HG03571 (cell line): ENCODE data around the gene NDUFB10.

Experiments
- ATAC-seq: cut with Tn5 transposase; IDR thresholded peaks from one replicate; pipeline ENCODE4 v1.9.1; 2021; ENCODE audit not compliant: unreplicated experiment

Gene NDUFB10

DNA sequence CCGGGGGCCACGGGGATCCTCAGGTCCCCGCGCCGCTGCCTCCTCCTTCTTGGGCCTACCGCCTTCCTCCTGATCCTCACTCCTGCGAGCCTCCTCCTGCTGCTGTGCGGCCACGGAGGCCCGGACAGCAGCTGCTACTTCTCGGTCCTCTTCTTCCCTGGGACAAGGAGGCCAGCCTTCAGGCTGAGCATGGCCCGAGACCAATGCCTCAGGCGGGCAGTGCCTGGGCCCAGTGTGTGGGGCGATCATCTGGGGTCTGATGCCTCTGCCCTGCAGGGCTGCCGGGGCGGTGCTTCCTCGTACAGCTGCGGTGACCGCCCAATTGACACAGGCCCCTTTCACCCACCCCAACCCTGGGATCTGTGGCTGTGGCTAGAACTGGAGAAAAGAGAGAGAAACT is 41.7 kb downstream of the NDUFB10 start:
- no peak for ATAC-seq

DNA sequence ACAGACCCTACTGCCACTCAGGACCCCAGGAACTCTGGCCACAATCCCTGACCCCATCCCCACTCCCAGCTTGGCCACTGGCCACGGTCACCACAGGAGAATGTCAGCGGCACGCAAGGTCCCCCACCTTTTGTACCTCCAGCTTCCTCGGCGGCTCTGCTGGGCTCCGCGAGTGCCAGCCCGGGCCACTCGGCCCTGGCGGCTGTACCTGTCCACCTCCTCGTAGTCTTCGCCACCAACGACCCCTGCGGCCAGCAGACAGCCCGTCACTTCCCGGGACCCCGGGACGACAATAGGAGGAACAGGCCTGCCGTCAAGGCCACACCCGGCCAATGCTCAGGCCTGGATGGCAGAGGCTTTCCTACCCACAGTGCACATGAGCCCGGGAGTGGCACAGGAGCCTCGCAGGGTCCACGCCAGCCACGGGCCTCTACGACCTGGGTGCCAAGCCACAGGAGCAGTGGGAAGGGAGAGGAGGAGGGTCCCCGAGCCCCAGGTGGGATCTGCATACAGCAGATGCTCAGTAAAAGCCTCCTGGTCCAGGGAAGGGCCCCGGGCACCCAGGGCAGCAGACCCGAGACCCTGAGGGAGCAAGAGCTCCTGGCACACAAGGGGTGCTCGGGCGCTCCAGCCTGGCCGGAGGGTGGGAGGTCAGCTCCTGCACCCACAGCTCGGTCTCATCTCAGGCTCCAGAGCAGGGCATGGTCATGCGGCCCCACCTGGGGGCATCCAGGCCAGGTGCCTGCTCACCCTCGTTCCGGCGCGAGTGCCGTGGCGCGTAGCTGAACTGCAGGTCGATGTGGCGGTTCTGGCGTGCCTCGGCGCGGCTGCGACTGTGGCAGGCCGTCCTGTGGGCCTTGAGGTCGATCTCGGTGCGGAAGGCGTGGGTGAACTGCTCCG is 42.4 kb downstream of the NDUFB10 start:
- no peak for ATAC-seq

DNA sequence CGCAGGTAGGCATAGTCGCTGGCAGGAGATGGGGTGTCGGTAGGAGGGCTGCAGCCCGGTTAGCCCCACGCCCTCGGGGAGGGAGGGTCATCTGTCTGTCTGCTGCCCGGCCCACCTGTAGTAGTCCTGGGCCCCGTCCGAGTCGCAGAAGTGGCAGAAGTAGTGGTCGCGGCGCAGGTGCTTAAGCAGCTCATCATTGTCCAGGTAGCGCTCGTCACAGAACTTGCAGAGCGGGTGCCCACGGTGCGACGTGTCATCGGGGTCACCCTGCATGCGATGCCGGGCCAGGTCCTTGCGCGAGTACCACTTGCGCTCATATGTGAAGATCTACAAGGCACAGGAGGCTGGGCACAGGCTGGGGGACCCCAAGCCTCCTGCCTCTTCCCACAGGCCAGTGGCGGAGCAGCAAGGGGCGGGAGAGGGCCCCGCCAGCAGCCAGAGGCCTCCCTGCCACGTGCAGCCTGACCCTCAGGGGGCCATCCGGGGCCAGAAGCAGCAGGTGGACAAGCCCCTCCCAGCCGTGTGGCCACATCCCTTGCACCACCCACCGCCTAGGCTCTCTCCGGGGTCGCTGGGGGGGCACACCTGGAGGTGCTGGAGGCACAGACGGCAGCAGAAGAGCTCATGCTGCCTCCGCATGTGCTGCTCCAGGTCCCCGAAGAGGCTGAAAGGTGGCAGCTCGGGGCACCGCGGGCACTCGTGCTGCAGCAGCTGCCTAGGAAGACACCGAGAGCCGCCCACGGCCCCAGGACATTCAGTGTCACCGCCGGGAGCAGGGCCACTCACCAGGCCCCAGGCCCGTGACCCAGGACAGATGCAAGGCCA is 43.3 kb downstream of the NDUFB10 start:
- ATAC-seq, result no peak

DNA sequence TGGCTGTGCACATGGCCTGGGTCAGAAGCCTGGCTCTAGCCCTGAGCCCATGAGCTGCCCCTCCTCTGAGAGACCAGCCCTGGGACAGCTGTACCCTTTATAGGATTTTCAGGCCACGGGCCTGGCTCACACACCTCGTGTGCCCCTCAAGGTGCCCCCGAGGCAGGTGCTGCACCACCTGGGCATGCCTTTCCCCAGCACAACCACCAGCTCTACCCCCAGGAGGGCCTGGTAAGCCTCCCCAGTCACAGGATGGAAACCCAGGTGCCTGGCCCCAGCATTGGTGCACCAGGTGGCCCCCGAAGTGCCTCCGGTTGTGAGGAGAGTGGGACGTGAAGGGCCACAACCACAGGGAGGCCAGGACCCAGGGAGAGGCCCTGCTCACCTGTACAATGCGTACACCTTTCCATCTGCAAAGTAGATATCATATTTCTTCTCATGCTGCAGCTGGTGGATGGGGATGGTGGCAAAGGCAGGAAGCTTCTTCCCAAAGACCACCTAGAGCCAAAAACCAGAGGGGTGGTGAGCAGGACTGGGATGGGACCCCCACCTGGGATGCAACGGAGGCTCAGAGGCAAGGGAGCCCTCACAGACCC is 44.0 kb downstream of the NDUFB10 start:
- ATAC-seq, result no peak

DNA sequence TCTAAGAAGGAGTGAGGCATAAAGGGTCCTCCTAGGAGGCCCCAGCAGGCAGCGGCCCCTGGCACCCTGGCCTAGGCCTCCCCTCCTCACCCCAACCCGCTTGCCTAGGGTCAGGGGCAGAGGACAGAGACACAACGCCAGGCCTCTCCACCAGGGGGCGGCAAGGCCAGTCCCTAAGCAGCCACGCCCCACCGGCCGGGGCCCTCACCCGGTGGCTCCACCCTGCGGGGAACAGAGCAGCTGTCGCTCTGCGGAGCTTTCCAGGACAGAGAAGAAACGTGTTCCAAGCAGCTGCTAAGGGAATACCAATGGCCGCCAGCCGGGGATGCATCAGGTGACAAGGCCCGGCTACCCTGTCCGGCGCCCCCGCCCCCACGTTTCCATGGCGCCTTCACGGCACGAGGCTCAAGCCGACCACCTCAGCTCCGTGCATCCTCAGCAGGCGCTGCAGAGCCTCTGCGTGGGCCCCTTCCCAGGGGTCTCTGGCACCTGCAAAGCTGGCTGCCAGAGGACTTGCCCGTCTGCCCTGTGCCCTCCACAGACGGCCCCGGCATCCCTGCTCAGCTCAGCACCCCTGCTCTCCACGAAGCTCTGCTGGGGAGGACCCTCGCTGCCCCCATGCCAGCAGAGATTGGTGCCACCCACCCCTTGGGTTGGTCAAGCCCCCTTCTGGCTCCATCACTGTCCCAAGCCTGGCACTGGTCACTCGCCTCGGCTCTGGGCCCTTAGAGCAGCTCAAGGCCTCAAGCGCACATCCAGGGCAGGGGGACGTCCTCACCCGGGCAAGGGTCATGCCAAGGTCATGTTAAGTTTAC is 44.7 kb downstream of the NDUFB10 start:
- ATAC-seq, result peak; percentile 48

DNA sequence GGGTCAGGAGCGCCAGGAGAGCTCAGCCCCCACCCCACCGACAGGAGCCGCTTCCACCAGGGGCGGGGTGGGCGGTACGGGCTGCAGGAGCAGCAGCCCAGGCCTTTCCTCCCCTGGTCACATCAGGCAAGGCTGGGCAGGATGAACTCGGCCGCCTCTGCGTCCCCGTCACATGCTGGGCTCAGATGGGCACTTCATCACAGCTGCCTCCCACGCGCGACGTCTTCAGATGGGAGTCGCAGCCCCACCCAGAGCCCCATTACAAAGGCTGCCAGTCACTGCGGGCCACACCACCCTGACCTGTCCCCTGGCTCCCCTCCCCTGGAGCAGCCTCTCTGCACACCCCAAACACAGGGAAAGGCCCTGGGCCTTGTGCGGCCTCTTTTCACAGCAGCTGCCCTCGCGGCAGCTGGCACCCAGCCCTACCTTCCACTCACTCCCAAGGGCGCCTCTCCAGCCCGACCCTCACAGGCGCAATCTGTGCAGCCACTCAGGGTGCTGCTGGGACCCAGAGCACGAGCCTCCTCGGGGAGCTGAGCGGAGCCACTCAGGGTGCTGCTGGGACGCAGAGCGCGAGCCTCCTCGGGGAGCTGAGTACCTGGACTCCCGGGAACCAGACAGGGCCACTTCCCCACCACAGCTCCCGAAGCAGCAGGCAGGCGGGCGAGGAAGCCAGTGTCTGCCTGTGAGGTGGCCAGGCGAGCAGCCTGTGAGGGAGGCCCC is 45.6 kb downstream of the NDUFB10 start:
- ATAC-seq, result no peak

DNA sequence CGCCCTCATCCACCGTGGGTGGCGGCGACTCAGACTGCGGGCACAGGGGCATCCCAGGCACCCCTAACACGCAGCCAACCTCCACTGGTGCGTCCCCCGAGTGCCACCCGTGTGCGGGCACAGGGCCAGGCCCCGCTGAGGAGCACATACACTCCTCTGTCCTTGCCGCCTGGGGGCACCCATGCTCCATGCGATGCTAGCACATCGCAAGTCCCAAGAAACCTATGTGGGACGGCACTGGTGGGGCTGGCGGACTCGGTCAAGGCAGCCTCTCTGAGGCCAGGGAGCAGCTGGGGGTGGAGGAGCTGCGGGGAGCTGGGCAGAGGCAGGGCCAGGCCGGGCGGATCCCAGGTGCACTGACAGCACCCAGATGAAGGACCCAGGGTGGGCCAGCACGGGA is 46.3 kb downstream of the NDUFB10 start:
- ATAC-seq, result no peak

DNA sequence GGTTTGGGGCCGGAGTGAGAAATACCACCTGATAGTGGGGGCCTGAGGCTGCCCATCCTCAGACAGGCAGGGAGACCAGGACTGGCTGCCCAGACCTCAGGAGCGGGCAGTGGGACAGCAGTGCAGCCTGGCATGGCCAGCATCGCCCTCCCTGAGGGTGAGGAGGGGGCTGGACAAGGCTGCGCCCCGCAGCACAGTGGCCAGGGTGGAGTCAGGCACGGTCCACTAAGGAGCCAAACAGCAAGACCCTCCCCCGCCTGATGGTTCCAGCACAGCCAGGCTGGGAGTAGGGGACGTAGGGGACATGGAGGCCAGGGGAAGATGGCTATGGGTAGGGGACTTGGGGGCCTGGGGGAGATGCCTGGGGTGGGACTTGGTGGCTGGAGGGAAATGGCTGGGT is 47.0 kb downstream of the NDUFB10 start:
- ATAC-seq, result no peak

DNA sequence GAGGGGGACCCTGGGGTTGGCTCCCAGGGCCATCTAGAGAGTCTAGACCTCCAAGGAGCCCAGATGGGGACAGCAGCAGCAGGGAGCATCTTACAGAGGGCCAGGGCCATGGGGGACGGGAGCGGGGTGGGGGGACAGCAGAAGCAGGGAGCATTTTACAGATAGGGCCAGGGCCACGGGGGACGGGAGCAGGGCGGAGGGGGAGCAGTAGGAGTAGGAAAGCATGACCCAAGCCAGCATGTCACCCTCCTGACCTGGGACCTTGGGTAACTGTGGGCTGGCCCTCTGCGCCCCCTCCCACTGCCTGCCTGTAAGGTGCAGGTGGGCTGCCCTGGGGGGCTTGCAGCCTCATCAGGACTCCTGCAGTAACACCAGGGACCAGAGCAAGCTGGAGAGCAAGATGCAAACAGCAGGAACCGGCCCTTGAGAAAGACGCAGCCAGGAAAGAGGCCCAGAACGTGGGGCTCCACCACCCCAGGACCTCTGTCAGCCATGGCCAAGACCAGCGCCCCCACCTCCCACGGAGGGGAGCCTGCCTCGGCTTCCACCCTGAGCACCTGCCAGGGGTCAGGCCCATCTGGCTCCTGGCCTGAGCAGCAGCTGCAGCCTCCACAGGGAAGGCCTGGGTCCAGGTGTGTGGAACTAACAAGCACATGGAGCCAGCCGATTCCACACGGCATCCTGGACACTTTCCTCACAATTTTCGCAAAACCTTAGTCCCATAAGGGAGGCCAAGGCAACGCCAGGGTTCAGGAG is 47.9 kb downstream of the NDUFB10 start:
- no peak for ATAC-seq

DNA sequence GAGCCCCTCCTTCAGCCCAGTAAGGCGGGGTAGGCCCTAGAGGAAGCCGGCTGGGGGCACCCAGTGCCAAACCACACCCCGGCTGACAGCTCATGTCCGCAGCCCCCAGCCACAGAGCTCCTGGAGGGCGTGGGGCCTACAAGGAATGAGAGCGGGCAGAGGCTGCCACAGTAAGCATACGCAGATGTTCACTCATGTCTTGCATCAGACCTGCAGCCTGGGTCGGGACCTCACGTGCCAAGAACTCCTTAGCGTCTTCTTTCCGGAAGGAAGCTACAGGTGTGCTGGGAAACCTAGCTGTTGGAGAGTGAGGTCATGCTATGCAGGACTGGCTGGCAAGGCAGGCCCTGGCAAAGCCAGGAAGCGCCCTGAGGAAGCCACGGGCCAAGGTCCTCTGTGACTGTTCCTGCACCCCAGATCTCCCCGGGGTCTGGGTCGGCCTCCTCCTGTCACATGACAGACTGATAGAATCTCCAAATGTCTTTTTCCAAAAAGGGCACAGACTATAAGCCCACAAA is 48.7 kb downstream of the NDUFB10 start:
- ATAC-seq, result no peak

DNA sequence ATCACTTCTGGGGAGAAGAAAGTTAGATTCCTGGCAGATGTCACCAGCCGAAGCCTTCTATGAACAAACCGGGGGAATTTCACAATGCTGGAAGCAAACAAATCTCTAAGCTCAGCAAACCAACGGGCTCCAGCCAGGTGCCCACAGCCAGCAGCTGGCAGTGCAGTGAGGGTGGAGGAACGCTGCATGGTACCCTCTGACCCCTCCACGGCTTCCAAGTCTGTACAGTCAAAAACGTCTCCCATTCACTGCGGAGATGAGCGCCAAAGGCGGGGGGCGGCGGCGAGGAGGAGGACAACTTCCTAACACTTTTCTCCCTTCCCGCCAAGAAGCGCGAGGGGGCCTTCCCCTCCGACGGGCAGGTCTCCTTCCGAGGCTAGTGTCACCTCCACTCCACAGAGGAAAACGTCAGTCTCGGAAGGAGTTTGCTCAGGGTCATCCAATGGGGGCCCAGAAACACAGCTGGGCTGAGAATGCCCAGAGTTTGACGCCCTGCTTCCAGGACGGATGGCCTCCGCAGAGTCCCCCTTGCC is 49.4 kb downstream of the NDUFB10 start:
- ATAC-seq, result no peak

DNA sequence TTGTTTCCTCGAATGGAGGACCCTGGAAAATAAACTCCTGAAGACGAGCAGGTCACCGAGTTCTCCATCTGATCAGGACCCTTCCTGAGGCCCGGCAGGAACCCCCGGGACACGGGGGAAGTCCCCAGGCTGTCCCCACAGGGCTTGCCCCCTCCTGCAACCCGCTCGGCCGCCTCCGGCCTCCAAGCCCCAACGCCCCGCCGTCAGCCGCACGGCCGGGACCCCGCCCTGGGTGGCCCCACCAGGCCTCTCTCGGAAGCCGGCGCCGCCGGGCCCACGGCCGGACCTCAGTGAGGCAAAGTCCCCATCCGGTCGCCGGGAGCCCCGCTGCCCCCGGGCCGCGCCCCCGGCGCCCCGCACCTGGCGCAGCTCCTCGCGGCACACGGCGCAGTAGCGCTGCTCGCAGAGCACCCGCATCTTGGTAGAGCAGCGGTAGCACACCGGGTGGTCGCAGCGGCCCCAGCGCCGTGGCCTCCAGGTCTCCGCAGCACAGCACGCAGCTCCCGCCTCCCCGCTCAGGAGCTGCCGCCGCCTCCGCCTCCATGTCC is 49.9 kb downstream of the NDUFB10 start:
- peak; percentile 31 for ATAC-seq

DNA sequence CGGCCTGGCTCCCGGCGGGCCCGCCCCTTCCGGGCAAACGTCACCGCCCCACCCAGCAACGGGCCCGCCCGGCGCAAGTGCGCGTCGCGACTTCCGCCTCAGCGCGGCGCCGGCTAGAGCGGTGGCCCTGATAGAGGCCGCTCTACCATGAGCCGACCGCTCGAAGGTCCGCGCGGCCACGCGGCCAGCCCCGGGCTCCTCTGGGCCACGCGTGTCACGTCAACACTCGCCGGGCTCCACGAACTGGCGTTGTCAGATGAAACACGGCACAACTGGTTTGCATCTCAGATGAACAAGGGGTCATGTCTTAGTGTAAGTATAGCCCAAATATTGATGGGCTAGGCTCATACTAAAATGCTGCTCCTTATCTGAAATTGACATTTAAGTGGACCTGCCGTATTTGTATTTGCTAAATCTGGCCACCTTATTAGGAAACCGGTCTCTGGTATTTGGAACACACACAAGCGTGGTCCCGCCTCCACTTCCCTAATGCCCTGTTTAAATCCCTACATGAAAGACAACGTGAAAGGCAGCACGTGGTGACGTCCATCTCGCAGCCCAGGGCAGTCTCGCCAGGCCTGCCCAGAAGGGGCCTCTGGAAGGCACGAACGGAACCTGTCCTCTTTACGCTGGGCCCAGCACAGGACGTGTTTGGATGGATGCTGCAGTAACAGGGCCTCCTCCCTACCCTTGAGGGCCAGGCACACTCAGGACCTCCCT is 50.6 kb downstream of the NDUFB10 start, which contains the start of gene ZNF598:
Gene ZNF598, minus strand, starts transcription at position 31 of the 720 bp plus-strand sequence.
- ATAC-seq, result peak; percentile 70
